HepG2 (cell line): Measurements from ENCODE around the gene FUOM. TPM values are rescaled to one million over a fixed set of nuclear protein-coding genes. Genes with fewer than 3 reads are reported as not detected.

ENCODE experiments used
- CEBPB ChIP-seq: IDR thresholded peaks from 2 replicates; pipeline ENCODE4 v1.6.1; 2011; ENCODE audit warnings: low read depth, low read length, improper control_type of control experiment, borderline replicate concordance
- FLYWCH1 ChIP-seq: sonication (generic); formaldehyde crosslinking; IDR thresholded peaks from 2 replicates; pipeline ENCODE4 v1.8.1; 2023; ENCODE audit warnings: mild to moderate bottlenecking, missing genetic modification reagents
- FOSL1 ChIP-seq: sonication (generic); formaldehyde crosslinking; IDR thresholded peaks from 2 replicates; pipeline ENCODE4 v1.9.0; 2021; ENCODE audit warnings: missing genetic modification reagents, borderline replicate concordance
- KDM5B ChIP-seq: sonication (generic); formaldehyde crosslinking; IDR thresholded peaks from 2 replicates; pipeline ENCODE4 v1.4.0; 2020; ENCODE audit warnings: missing genetic modification reagents, mild to moderate bottlenecking, borderline replicate concordance
- MEIS2 ChIP-seq: sonication (generic); formaldehyde crosslinking; IDR thresholded peaks from 2 replicates; pipeline ENCODE4 v1.9.0; 2021; ENCODE audit warnings: mild to moderate bottlenecking, missing genetic modification reagents
- NPAS2 ChIP-seq: sonication (generic); formaldehyde crosslinking; IDR thresholded peaks from 2 replicates; pipeline ENCODE4 v1.8.0; 2022; ENCODE audit warnings: mild to moderate bottlenecking, missing genetic modification reagents, borderline replicate concordance
- RARG ChIP-seq: sonication (generic); formaldehyde crosslinking; IDR thresholded peaks from 2 replicates; pipeline ENCODE4 v1.4.0; 2020; ENCODE audit warnings: low read depth, mild to moderate bottlenecking, missing genetic modification reagents
- SIN3A ChIP-seq: IDR thresholded peaks from 2 replicates; pipeline ENCODE4 v1.6.1; 2011; ENCODE audit warnings: low read depth, mild to moderate bottlenecking, control low read depth, low read length, borderline replicate concordance
- SIN3B ChIP-seq: fragments of 150-350 bp; IDR thresholded peaks from 2 replicates; pipeline ENCODE4 v1.6.1; 2014; ENCODE audit warnings: low read length
- WIZ ChIP-seq: sonication (generic); formaldehyde crosslinking; IDR thresholded peaks from 2 replicates; pipeline ENCODE4 v1.5.1; 2020; ENCODE audit warnings: mild to moderate bottlenecking, missing genetic modification reagents
- XBP1 ChIP-seq: sonication (generic); formaldehyde crosslinking; IDR thresholded peaks from 2 replicates; pipeline ENCODE4 v1.5.0; 2020; ENCODE audit warnings: missing genetic modification reagents
- ZBTB20 ChIP-seq: sonication (generic); formaldehyde crosslinking; IDR thresholded peaks from 2 replicates; pipeline ENCODE4 v1.8.1; 2023; ENCODE audit warnings: missing genetic modification reagents, low read depth, mild to moderate bottlenecking, borderline replicate concordance
- ZFP37 ChIP-seq: sonication (generic); formaldehyde crosslinking; IDR thresholded peaks from 2 replicates; pipeline ENCODE4 v1.4.0; 2020; ENCODE audit warnings: missing genetic modification reagents, borderline replicate concordance
- ZMAT3 ChIP-seq: sonication (generic); formaldehyde crosslinking; conservative IDR thresholded peaks from 2 replicates; pipeline ENCODE4 v1.7.0; 2021; ENCODE audit warnings: missing genetic modification reagents
- ZNF235 ChIP-seq: sonication (generic); formaldehyde crosslinking; IDR thresholded peaks from 2 replicates; pipeline ENCODE4 v1.8.1; 2023; ENCODE audit warnings: mild to moderate bottlenecking, missing genetic modification reagents, borderline replicate concordance
- ZNF44 ChIP-seq: sonication (generic); formaldehyde crosslinking; IDR thresholded peaks from 2 replicates; pipeline ENCODE4 v1.5.1; 2020; ENCODE audit warnings: mild to moderate bottlenecking, missing genetic modification reagents
- ZNF598 ChIP-seq: sonication (generic); formaldehyde crosslinking; IDR thresholded peaks from 2 replicates; pipeline ENCODE4 v1.5.1; 2020; ENCODE audit warnings: mild to moderate bottlenecking, missing genetic modification reagents, borderline replicate concordance
- ZNF670 ChIP-seq: sonication (generic); formaldehyde crosslinking; IDR thresholded peaks from 2 replicates; pipeline ENCODE4 v1.8.0; 2022; ENCODE audit warnings: mild to moderate bottlenecking, missing genetic modification reagents, borderline replicate concordance
- ZNF678 ChIP-seq: sonication (generic); formaldehyde crosslinking; IDR thresholded peaks from 2 replicates; pipeline ENCODE4 v1.4.0; 2020; ENCODE audit warnings: mild to moderate bottlenecking, missing genetic modification reagents
- ZNF713 ChIP-seq: sonication (generic); formaldehyde crosslinking; IDR thresholded peaks from 2 replicates; pipeline ENCODE4 v1.4.0; 2020; ENCODE audit warnings: mild to moderate bottlenecking, missing genetic modification reagents
- polyA plus RNA-seq, 8 experiments: library from polyadenylated mRNA; depleted of rRNA in 3 of 8; stranded (reverse) in 7 of 8; unstranded in 1 of 8; fragments of >200 nt; fragmentation: Illumina TruSeq in 4 of 8; extraction: Trizol in 4 of 8; gene quantifications; 2 replicates each; pipeline versions ENCODE4 v1.2.1 to v1.2.3, GENCODE V29; 2011 to 2016; ENCODE audit warnings: low read depth in 4 of 8, missing spikeins in 1 of 8, mixed read lengths in 1 of 8; ENCODE audit not compliant: insufficient read depth in 1 of 8
- total RNA-seq, 5 experiments: library from RNA; depleted of rRNA; stranded (reverse); fragments of >200 nt; fragmentation: Illumina TruSeq; extraction: Trizol; gene quantifications; 2 replicates each; pipeline ENCODE4 v1.2.3, GENCODE V29; 2016; ENCODE audit warnings: low read depth in 1 of 5
- TF ChIP-seq, protein P1 (sequence below): sonication (generic); formaldehyde crosslinking; IDR thresholded peaks from 2 replicates; pipeline ENCODE4 v1.4.0; 2020; ENCODE audit warnings: mild to moderate bottlenecking, missing genetic modification reagents
- TF ChIP-seq, protein P2 (sequence below): sonication (generic); formaldehyde crosslinking; IDR thresholded peaks from 2 replicates; pipeline ENCODE4 v1.4.0; 2020; ENCODE audit warnings: missing genetic modification reagents, mild to moderate bottlenecking, borderline replicate concordance
- TF ChIP-seq, protein P3 (sequence below): sonication (generic); formaldehyde crosslinking; IDR thresholded peaks from 2 replicates; pipeline ENCODE4 v1.5.1; 2020; ENCODE audit warnings: mild to moderate bottlenecking, moderate library complexity, missing genetic modification reagents

FUOM gene
- total and polyA plus RNA-seq, 2 of the 13 experiments (the other 11 are each of a cell fraction or from before 2014, with no cell fraction given) = 27.5 to 60.4 TPM

DNA sequence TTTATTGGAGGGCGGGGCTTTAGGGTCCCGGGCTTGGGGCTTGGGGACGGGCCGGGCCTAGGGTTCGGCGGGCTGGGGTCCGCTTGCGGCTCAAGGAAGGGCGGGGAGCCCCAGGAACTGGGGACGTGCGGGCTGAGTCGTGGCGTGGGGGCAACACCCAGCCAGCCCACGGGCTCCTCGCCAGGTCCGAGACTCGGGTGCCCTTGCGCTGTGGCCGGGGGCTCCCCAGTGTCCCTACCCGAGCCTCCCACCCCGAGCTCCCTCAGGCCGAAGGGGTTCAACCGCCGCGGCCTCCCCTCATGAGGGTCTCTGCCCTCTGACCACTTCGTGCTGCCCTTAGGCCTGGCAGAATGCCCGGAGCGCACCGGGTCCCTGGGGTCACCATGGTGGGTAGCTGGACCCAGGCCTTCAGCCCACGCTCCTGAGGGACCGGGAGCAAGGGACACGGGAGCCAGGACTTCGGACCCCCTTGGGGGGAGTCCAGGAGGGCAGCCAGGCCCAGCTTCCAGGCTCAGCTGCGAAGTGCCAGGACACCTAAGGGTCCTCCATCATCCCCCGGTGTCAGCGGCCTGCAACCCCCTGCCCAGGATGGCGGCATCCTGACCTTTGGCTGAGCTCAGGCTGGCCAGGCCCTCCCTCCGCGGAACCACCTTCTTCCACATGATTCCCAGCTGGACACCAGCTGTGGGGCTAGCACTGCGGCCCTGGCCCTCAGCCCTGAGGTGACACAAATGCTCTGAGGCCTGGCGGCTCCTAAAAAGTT is 524 bp upstream of the FUOM start (continued):
- TF ChIP-seq, protein P1, sequence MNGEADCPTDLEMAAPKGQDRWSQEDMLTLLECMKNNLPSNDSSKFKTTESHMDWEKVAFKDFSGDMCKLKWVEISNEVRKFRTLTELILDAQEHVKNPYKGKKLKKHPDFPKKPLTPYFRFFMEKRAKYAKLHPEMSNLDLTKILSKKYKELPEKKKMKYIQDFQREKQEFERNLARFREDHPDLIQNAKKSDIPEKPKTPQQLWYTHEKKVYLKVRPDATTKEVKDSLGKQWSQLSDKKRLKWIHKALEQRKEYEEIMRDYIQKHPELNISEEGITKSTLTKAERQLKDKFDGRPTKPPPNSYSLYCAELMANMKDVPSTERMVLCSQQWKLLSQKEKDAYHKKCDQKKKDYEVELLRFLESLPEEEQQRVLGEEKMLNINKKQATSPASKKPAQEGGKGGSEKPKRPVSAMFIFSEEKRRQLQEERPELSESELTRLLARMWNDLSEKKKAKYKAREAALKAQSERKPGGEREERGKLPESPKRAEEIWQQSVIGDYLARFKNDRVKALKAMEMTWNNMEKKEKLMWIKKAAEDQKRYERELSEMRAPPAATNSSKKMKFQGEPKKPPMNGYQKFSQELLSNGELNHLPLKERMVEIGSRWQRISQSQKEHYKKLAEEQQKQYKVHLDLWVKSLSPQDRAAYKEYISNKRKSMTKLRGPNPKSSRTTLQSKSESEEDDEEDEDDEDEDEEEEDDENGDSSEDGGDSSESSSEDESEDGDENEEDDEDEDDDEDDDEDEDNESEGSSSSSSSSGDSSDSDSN = peak; percentile 86
- TF ChIP-seq ZNF598 (CRISPR knock-in tag) = no peak; the same call in 1 of the 2 replicates
- 0 out of 2 replicates have a peak, but pooled peaks have one; percentile 27 for TF ChIP-seq ZMAT3 (CRISPR knock-in tag)
- TF ChIP-seq CEBPB = no peak
- TF ChIP-seq RARG (CRISPR knock-in tag) = no peak
- no peak for TF ChIP-seq NPAS2 (CRISPR knock-in tag)
- TF ChIP-seq SIN3B = no peak
- 0 out of 2 replicates have a peak, but pooled peaks have one; percentile 44 for TF ChIP-seq ZNF670 (CRISPR knock-in tag)
- TF ChIP-seq ZNF235 (CRISPR knock-in tag) = no peak
- peak; percentile 58; the same call in 1 of the 2 replicates for TF ChIP-seq KDM5B
- no peak for TF ChIP-seq ZNF44 (CRISPR knock-in tag)
- TF ChIP-seq ZFP37 (CRISPR knock-in tag) = no peak
- 0 out of 2 replicates have a peak, but pooled peaks have one; percentile 43 for TF ChIP-seq ZNF713 (CRISPR knock-in tag)
- no peak for TF ChIP-seq WIZ (CRISPR knock-in tag)
- TF ChIP-seq, protein P2, sequence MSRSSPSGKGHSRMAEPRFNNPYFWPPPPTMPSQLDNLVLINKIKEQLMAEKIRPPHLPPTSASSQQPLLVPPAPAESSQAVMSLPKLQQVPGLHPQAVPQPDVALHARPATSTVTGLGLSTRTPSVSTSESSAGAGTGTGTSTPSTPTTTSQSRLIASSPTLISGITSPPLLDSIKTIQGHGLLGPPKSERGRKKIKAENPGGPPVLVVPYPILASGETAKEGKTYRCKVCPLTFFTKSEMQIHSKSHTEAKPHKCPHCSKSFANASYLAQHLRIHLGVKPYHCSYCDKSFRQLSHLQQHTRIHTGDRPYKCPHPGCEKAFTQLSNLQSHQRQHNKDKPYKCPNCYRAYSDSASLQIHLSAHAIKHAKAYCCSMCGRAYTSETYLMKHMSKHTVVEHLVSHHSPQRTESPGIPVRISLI (CRISPR knock-in tag) = no peak
- TF ChIP-seq FLYWCH1 (CRISPR knock-in tag) = no peak
- TF ChIP-seq SIN3A = no peak
- TF ChIP-seq ZNF678 = 0 out of 2 replicates have a peak, but pooled peaks have one; percentile 30
- TF ChIP-seq ZBTB20 = peak; percentile 50; the same call in 1 of the 2 replicates
- TF ChIP-seq FOSL1 (CRISPR knock-in tag) = no peak
- TF ChIP-seq XBP1 (CRISPR knock-in tag) = no peak
- TF ChIP-seq MEIS2 (CRISPR knock-in tag) = no peak; the same call in 1 of the 2 replicates
- TF ChIP-seq, protein P3, sequence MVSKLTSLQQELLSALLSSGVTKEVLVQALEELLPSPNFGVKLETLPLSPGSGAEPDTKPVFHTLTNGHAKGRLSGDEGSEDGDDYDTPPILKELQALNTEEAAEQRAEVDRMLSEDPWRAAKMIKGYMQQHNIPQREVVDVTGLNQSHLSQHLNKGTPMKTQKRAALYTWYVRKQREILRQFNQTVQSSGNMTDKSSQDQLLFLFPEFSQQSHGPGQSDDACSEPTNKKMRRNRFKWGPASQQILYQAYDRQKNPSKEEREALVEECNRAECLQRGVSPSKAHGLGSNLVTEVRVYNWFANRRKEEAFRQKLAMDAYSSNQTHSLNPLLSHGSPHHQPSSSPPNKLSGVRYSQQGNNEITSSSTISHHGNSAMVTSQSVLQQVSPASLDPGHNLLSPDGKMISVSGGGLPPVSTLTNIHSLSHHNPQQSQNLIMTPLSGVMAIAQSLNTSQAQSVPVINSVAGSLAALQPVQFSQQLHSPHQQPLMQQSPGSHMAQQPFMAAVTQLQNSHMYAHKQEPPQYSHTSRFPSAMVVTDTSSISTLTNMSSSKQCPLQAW (CRISPR knock-in tag) = peak; percentile 74
